GM19467 (cell line): ENCODE results near the gene CD7.

Source experiments
- ATAC-seq: cut with Tn5 transposase; IDR thresholded peaks from one replicate; pipeline ENCODE4 v1.9.1; 2021; ENCODE audit warnings: mild to moderate bottlenecking, moderate library complexity; ENCODE audit not compliant: unreplicated experiment

Gene CD7

DNA sequence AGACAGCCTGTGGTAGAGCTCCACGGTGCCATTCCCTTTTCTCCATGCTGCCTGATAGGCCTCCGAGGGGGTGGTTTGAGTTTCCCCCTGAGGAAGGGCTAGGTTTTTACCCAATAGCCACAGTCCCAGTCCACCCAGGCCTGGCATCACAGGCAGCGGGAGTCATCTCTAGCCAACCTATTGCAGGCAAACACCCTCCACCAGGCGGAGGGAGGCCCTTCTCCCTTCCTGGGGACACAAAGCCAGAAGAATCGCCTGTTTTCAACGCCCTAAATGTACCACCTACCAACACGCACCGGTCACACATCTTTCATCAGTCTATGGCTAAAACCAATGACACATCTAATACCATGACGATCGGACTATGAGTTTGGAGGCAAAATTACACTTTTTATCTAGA lies 51.3 kb downstream of the CD7 start:
- no peak for ATAC-seq
